GOT3 (cell line): ENCODE data around the gene BICDL2.

Source experiments
- DNase-seq: peaks from one replicate; lab custom pipeline; 2025; ENCODE audit warnings: mixed read lengths; lab: John Stamatoyannopoulos, UW

BICDL2 gene

GRCh38 chr16:3025032-3026002 lies 11.4 kb downstream of the BICDL2 start:
- no peak for DNase-seq

GRCh38 chr16:3023669-3024478 lies 12.9 kb downstream of the BICDL2 start, which contains the start of the genes HCFC1R1 and THOC6:
Gene HCFC1R1 (minus strand): TSS chr16:3023942. CDS start chr16:3023941, 1 bp downstream.
Gene THOC6 (plus strand): TSS chr16:3024035. CDS start chr16:3024327, 292 bp downstream.
- DNase-seq: peak; percentile 86

DNA sequence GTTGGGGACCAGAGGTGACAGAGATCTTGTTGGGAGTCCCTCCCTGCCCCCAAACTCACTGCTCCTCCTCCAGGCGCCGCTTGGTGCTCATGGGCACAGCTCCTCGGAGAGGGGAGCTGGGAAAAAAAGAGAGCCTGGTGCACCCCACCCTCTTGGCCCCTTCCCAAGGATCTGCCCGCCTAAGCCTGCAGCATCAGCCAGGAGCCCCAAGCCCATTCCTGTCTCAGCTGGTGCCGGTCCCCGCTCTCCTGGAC lies 13.4 kb downstream of the BICDL2 start:
- DNase-seq: peak; percentile 86

GRCh38 chr16:3022684-3023414 lies 13.9 kb downstream of the BICDL2 start:
- peak; percentile 61 for DNase-seq

DNA sequence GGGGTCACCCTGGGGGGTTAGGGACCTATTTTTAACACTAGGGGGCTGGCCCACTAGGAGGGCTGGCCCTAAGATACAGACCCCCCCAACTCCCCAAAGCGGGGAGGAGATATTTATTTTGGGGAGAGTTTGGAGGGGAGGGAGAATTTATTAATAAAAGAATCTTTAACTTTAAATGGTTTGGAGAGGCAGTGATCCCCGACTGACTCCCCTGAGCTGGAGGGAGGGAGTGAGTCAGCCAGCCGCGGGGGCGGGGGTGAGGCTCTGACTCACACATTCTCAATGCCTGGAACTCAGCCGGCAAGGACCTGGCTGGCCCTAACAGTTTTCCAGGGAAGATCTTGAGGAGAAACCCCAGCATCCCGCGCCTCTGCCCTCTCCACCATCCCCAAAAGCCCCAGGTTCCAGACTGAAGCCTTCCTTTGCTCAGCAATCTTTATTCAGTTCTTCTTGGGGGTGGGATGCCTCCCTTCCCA lies 14.5 kb downstream of the BICDL2 start:
- DNase-seq: peak; percentile 64

GRCh38 chr16:3021449-3022207 lies 15.1 kb downstream of the BICDL2 start:
- peak; percentile 64 for DNase-seq

DNA sequence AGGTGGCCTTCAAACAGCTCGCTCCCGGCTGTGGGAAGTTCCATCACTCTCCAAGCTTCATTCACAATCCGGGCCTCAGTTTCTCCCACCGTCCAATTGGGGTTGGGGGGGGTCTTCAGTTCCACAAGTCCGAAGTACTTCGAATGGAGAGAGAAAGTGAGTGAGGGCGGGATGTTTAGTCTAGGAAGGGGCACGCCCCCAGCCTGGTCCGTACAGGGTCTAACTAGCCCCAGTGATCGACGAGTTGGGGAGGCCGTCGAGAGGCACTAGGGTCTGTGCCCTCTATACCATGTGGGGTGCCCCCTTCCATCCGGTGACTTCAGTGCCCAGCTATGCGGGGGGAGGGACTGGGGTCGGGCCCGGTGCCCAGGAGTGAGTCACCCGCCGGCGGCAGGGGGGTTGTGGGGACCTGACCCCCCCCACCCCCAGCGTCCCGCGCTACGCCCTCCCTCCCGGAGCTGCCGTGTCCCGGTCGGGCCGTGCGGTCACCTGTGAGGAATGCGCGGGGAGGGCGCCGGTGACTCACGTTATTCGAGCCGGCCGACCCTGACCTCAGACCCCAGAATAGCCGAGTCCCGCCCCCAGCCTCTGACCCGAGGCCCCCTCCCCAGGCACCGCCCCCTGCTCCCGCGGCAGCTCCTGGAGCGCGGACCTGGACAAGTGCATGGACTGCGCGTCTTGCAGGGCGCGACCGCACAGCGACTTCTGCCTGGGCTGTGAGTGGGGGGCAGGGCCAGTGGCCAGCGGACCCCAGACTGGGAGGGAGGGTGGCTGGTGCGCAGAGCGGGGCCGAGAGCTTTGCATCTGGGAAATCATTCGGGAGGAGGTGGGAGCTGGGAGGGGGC lies 15.9 kb downstream of the BICDL2 start:
- peak; percentile 61 for DNase-seq

DNA sequence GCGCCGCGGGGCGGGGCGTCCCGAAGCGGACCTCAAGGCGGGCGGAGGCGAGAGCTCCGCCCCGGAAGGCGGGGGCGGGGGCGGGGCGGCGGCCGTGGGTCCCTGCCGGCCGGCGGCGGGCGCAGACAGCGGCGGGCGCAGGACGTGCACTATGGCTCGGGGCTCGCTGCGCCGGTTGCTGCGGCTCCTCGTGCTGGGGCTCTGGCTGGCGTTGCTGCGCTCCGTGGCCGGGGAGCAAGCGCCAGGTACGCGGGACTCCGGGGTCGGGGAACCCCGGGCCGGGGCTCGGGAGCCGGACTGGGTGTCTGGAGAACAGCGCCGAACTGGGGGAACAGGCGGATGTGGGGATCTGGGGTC lies 16.5 kb downstream of the BICDL2 start, which contains the start of gene TNFRSF12A:
Gene TNFRSF12A, plus strand, starts transcription at position 122 of the 357 bp plus-strand sequence. Its CDS starts 30 bp downstream, at position 152.
- peak; percentile 65 for DNase-seq

DNA sequence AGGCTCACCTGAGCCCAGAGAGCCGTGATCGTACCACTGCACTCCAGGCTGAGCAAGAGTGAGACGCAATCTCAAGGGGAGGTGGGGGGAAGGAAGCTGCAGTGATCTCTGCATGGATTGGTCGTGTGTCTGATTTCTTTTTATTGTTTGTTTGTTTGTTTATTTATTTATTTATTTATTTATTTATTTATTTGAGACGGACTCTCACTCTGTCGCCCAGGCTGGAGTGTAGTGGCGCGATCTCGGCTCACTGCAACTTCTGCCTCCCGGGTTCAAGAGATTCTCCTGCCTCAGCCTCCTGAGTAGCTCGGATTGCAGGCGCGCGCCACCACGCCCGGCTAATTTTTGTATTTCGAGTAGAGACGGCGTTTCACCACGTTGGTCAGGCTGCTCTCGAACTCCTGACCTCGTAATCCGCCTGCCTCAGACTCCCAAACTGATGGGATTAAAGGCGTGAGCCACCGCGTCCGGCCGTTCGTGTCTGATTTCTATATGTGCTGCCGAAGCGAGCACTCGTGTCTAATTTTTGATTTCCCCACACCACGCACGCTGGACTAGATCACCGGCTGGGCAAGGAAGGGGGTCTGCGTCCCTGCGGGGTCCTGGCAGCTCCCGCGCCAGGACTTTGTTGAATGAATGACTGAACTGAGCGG lies 17.0 kb downstream of the BICDL2 start:
- DNase-seq: no peak

DNA sequence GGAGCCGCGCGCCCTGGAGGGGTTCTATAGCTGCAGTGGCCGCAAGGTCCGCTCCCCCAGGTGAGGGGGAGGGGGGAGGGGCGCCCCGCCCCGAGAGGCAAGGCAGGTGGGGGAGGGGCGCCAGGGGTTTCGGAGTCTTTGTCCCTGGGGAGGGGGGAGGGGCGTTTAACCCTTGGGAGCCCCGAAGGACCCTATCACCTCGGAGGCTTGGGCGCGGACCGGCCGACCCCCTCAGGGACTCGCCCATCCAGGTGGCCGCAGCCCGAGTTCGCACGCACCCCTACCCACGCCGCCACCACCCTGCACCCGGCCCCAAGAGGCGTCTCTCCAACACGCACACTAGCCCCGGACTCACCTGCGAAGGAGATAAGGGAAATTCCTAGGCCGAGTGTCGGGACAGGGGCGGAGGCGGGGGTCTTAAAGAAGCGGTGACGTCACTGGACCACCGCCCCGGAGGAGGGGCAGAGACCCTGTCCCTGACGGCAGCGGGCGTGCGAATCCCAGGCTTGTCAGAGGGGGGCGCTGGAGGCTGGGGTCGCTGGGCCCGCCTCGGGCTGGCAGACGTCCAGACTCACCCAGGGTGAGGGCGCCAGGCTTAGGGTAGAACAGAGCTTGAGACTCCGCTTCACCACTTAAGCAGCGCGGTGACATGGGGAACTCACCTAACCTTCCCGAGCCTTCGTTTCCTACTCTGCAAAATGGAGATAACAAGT lies 18.8 kb downstream of the BICDL2 start, which contains the start of gene CLDN6:
Gene CLDN6, minus strand, starts transcription at position 390 of the 713 bp plus-strand sequence. CDS start 2,162 bp downstream, outside the sequence.
- no peak for DNase-seq

- DNase-seq: no peak
Measured at GRCh38 chr16:3017344-3017743, 19.4 kb downstream of the BICDL2 start.

DNA sequence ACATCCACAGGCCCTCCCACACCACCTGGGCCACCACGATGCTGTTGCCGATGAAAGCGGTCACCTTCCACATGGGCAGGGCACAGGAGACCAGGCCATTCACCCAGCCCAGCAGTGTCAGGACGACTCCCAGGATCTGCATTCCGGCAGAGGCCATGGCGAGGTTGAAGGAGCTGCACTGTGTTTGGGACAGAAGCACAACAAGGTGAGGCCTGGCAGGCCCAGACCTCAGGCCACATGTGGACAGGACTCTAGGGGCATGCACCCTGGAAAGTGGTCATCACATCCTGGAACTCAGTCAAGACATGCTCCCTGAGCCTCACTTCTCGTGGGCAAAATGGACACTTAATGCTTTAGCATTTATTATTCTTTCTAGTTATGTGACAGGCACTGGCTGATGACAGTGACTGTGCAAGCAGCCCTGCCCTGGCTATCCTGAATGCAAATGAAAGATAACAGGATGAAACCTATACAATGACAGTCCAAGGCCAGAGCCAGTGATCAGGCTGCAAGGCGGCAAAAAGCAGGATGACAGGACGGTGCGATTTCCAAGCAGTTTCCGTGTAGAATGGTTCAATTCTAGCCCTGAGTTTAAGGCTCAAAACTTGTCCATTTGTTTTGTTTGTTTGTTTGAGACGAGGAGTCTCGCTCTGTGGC lies 20.8 kb downstream of the BICDL2 start:
- DNase-seq: no peak

DNA sequence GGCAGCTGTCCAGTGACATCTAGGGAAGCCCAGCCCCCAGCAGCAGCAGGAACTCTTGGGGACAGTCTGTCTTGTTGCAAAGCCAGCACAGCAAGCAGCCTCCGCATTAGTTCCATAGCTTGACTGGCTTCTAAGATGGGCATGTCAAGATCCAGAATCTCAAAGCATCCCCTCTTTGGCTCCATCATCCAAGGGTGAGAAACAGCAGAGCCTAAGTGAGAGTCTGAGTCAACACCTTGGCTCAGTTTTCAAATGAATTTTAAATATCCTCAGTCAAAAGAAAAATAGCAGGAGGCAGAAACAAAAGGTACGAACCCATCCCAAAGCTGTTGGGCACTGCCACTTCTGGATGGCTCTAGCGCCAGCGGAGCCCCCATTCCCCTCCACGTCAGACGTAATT lies 21.8 kb downstream of the BICDL2 start:
- no peak for DNase-seq

- DNase-seq: no peak
Measured at GRCh38 chr16:3013998-3014690, 22.6 kb downstream of the BICDL2 start.

DNA sequence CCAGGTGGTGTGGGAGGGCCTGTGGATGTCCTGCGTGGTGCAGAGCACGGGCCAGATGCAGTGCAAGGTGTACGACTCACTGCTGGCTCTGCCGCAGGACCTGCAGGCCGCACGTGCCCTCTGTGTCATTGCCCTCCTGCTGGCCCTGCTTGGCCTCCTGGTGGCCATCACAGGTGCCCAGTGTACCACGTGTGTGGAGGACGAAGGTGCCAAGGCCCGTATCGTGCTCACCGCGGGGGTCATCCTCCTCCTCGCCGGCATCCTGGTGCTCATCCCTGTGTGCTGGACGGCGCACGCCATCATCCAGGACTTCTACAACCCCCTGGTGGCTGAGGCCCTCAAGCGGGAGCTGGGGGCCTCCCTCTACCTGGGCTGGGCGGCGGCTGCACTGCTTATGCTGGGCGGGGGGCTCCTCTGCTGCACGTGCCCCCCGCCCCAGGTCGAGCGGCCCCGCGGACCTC lies 23.2 kb downstream of the BICDL2 start:
- no peak for DNase-seq

- DNase-seq: no peak
Measured at GRCh38 chr16:3012828-3013420, 23.8 kb downstream of the BICDL2 start, which contains the start of gene CLDN9. Gene CLDN9 (plus strand): TSS chr16:3012923. CDS start chr16:3013363, 440 bp downstream.

DNA sequence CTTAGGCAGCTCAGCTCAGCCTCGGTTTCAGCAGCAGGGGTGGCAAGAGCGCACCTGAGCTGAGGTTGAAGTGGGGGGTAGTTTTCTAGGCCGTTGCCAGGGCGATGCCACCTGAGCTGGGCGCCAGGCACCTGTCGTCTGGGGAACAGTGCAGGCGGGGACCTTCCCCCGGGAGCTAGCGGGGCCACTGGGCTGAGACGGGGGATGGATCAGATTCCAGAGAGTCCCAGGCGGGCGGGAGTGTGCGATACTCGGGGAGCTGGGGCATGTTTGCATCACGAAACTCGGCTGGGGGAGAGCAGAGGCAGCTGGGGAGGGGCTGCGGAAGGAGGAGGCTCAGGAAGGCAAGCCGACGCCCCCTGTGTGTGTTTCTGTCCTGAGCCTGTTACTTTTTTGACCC lies 24.5 kb downstream of the BICDL2 start:
- DNase-seq: no peak
